ENCODE results near the gene BAIAP2L1. TPM values are rescaled to one million over a fixed set of nuclear protein-coding genes. Genes with fewer than 3 reads are reported as not detected.

BAIAP2L1 gene
- total and polyA plus RNA-seq, 7 donors = 0.27 to 44.2 (median 3.0) TPM

DNA sequence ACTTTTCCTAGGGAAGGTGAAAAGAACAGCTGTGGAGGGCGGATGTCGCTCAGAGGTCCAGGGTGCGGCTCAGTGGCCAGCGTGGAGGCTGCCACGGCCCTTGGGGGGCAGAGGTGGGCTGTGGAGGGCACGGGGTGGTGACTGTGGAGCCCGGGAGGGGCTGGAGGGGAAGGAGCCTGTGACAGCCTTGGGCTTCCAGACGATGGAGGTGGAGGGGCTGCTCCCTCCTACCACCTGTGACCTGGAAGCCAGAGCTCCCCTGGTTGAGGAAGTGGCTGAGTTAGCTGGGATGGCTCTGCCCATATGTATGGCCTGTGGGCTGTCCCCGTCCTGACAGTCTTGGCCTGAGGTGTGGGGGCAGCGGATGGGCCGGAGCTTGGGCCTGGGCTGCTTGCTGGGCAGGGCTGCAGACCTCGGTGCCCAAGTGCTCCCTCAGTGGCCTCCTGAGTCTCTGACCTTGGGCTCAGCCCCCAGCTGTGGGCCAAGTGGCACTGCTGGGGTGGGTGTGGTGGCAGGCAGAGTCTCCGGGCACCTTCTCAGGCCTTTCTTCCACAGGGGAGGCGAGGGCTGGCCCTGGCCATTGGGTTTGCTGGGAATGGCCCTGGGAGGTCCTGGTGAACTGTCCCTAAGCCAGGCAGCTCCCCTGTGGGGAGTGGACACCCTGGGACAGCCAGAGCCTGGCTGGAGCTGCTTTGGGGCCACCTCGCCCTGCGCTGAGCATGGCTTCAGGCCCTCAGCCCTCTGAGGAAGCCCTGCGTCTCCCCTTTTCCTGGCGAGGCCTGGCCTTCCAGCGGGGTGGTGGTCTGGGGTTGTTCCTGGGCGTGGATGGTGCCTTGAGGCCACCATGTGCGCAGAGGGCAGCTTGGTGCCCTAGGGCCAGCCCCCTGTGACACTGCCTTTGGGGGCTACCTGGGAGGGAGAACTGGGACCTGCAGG, 115.5 kb downstream of the BAIAP2L1 start:
- intact Hi-C loops (cut with DNase I) = no loop called here
- Histone ChIP-seq H3K36me3 (peaks cover 0 to 18% (median 6%) of the 10 kb centered on the region in 4 donors), H3K9me3 (no peaks in the 10 kb centered on the region), H3K27me3 (no peaks in the 10 kb centered on the region), H3K27ac (peak overlapping the region; percentile 95 to 97 (median 96)), H3K4me1 (peaks cover 0 to 80% (median 71%) of the 10 kb centered on the region in 4 donors), H3K4me3 (peak overlapping the region; percentile 90 to 100 (median 100))
- DNase-seq = no peak
- TF ChIP-seq POLR2A (IDR thresholded peaks at IDR 0.05) = no peak
- TF ChIP-seq, protein P1, sequence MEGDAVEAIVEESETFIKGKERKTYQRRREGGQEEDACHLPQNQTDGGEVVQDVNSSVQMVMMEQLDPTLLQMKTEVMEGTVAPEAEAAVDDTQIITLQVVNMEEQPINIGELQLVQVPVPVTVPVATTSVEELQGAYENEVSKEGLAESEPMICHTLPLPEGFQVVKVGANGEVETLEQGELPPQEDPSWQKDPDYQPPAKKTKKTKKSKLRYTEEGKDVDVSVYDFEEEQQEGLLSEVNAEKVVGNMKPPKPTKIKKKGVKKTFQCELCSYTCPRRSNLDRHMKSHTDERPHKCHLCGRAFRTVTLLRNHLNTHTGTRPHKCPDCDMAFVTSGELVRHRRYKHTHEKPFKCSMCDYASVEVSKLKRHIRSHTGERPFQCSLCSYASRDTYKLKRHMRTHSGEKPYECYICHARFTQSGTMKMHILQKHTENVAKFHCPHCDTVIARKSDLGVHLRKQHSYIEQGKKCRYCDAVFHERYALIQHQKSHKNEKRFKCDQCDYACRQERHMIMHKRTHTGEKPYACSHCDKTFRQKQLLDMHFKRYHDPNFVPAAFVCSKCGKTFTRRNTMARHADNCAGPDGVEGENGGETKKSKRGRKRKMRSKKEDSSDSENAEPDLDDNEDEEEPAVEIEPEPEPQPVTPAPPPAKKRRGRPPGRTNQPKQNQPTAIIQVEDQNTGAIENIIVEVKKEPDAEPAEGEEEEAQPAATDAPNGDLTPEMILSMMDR (IDR thresholded peaks at IDR 0.05) = no peak
- TF ChIP-seq POLR2AphosphoS5 (IDR thresholded peaks at IDR 0.05) = no peak
- no peak for TF ChIP-seq EP300 (IDR thresholded peaks at IDR 0.05)
- 60 to 81% methylated on average over 21 of the region's 21 CpGs for WGBS, 2 donors

DNA sequence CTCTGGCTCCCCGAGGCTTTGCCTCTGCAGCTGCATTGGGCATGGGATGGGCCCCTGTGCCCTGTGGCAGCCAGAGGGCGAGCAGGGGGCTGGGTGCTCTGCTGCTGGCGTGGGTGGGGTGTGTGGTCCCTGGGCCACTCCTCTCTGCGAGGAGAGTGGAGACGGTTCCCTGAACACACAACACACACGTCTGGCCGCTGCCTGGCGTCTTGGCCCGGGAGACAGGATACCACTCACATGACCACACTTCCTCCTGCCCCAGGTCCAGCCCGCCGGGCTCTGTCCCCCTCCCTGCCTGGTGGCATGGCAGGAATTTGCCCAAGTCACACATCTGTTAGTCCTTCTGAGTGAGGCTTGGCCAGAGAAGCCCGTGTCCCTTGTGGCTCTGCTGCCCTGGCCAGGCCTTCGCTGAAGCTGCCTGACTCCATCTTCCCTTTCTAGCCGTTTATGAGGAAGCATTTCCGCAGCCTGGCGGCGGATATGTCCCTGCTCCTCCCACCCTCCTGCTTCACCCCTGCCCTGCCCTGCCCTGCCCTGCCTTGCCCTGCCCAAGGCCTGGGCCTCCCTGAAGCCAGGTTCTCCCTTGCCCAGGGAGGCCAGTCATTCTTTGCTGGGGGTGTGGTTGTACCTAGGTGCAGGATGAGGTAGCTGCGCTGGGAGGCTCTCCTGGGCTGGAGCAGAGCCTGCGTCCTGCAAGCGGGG, 116.4 kb downstream of the BAIAP2L1 start:
- peak; percentile 88 for DNase-seq
- Histone ChIP-seq H3K4me3 (peak overlapping the region; percentile 90 to 100 (median 100)), H3K36me3 (peaks cover 0 to 18% (median 5%) of the 10 kb centered on the region in 4 donors), H3K27ac (peak overlapping the region; percentile 95 to 97 (median 96)), H3K4me1 (peaks cover 0 to 80% (median 73%) of the 10 kb centered on the region in 4 donors), H3K27me3 (no peaks in the 10 kb centered on the region), H3K9me3 (no peaks in the 10 kb centered on the region)
- intact Hi-C loops (cut with DNase I) = loop anchor here (5.0 kb wide), 2 partner anchors 177 to 593 kb away; partner anchors contain the start of genes LMTK2 and TRRAP
- TF ChIP-seq, protein P1 (IDR thresholded peaks at IDR 0.05) = no peak
- TF ChIP-seq POLR2AphosphoS5 (IDR thresholded peaks at IDR 0.05) (peak in 3 of 4 donors; percentile 43 to 67 (median 55)), POLR2A (IDR thresholded peaks at IDR 0.05) (no peak), EP300 (IDR thresholded peaks at IDR 0.05) (no peak)
- WGBS, 2 donors = 15 to 45% methylated on average over 20 of the region's 20 CpGs

DNA sequence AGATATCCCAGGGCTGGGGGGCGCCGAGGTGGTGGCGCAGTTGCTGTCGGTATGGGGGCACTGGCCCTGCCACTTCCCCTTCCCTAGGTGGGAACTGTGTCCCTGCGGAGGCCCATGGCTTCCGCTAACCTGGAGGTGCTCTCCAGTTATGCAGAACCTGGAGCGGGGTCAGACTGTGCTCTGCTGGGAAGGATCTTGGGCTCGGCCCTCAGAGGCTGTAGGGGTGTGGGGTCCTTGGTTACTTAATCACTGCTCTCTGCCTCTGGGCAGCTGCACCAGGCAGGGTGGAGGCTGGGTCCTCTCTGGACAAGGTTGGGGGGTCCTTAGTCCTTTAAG, 117.0 kb downstream of the BAIAP2L1 start:
- no peak for DNase-seq
- 78 to 81% methylated on average over 8 of the region's 8 CpGs for WGBS, 2 donors
- peaks cover 0 to 73% (median 69%) of the 10 kb centered on the region in 4 donors for H3K4me1 ChIP-seq
- no peaks in the 10 kb centered on the region for H3K27me3 ChIP-seq
- H3K36me3 ChIP-seq = peaks cover 0 to 12% (median 3%) of the 10 kb centered on the region in 4 donors
- no peaks in the 10 kb centered on the region for H3K9me3 ChIP-seq
- intact Hi-C loops (cut with DNase I) = loop anchor here (5.0 kb wide), 2 partner anchors 177 to 593 kb away; partner anchors contain the start of genes LMTK2 and TRRAP
- peak overlapping the region; percentile 95 to 97 (median 96) for H3K27ac ChIP-seq
- no peak for TF ChIP-seq EP300 (IDR thresholded peaks at IDR 0.05)
- no peak for TF ChIP-seq POLR2AphosphoS5 (IDR thresholded peaks at IDR 0.05)
- TF ChIP-seq, protein P1 (IDR thresholded peaks at IDR 0.05) = no peak
- TF ChIP-seq POLR2A (IDR thresholded peaks at IDR 0.05) = no peak
- peak overlapping the region; percentile 90 to 100 (median 100) for H3K4me3 ChIP-seq

DNA sequence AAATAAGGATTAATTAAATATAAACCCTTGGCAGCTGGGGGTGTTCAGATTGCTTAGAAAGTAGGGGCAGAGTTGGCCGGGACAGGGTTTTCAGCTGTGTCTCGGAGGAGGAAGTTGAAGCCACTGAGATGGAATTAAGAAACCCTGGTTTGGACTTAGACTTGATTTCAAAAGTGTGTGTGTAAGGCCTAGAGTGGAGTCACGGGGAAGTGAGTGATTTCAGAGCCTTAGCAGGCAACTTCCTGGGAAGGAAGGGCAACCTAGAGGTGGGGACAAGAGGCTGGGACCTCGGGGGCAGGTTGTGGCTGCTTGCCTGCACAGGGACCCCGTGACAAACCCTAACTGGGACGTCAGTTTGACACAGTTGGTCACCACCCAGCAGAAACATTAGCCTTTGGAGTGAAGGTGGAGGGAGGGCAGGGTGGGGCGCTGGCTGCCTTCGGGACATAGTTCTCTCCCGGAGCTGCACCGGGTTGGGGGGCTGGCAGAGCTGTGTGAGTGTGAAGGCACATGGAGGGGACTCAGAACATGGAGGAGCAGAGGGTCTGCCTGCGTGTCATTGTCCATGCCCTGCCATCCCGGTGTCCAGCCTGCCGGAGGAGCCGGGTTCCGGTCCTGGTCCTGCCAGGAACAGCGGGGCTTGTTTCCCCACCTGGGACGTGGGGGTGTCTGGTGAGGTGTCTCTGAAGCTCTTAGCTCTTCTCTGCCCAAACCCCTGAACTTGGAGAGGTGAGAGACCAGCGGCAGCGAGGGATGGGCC, 117.6 kb downstream of the BAIAP2L1 start:
- H3K36me3 ChIP-seq = peaks cover 0 to 6% (median under 1%) of the 10 kb centered on the region in 4 donors
- peak overlapping the region; percentile 95 to 97 (median 96) for H3K27ac ChIP-seq
- intact Hi-C loops (cut with DNase I) = loop anchor here (5.0 kb wide), 2 partner anchors 176 to 594 kb away; partner anchors contain the start of genes LMTK2 and TRRAP
- peaks cover 0 to 70% (median 66%) of the 10 kb centered on the region in 4 donors for H3K4me1 ChIP-seq
- 45 to 65% methylated on average over 19 of the region's 19 CpGs for WGBS, 2 donors
- peak overlapping the region; percentile 90 to 100 (median 100) for H3K4me3 ChIP-seq
- no peaks in the 10 kb centered on the region for H3K27me3 ChIP-seq
- TF ChIP-seq EP300 (IDR thresholded peaks at IDR 0.05) (no peak), POLR2A (IDR thresholded peaks at IDR 0.05) (peak in 1 of 2 donors; percentile 40), POLR2AphosphoS5 (IDR thresholded peaks at IDR 0.05) (peak; percentile 51 to 74 (median 61))
- TF ChIP-seq, protein P1 (IDR thresholded peaks at IDR 0.05) = no peak
- H3K9me3 ChIP-seq = no peaks in the 10 kb centered on the region
- DNase-seq = peak; percentile 77
